Activated CD8-positive, alpha-beta memory T cell treated with anti-CD3 and anti-CD28 coated beads, Interleukin-2, amount 50 U/mL, for 1 hour (primary cell): ENCODE measurements around the gene MORN1.

Experiments
- DNase-seq: peaks from one replicate; pipeline ENCODE4 v3.0.0-alpha.2; 2020; ENCODE audit errors: extremely low read depth

The MORN1 gene

DNA sequence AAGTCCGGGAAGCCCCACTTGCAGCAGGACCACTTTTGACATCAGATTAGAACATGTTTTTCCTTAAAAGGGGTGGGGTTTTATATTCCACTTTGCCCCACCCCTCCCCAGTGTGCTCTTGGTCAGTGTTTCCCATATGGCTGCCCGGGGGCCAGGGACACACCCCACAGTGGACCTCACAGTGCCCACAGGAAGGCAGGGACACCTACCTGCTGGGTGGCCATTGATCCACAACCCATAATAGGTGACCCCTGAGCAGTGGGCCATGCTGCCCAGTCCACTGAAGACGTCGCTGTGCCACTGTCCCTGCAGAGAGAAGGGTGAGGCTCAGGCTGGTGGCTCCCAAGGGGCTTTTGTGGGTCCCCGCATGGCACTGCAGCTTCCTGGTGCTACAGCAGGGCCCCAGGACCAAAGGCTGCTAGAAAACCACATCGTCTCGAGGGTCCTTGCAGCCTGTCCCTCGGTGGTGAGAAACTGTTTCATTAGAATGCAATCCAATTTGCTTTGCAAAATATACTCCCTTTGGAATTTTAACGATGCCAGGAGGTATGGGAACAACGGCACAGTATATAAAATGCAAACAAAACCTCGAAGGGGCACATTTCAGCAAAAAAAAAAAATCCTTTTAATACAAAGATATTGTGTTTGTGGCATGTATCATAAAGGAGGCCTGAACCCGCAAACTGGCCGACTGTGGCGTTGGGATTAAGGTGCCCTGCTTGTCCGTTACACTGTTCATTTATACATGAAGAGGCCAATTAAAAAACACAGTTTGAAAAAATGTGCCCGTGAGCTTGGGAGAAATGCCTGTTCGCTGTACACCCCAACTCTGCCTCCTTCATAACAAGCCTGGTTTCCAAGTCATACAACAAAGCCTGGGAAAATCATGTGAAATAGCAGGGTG, 16.9 kb downstream of the MORN1 start:
- DNase-seq: no peak

GRCh38 chr1:2373551-2374251, 17.7 kb downstream of the MORN1 start:
- DNase-seq: no peak

DNA sequence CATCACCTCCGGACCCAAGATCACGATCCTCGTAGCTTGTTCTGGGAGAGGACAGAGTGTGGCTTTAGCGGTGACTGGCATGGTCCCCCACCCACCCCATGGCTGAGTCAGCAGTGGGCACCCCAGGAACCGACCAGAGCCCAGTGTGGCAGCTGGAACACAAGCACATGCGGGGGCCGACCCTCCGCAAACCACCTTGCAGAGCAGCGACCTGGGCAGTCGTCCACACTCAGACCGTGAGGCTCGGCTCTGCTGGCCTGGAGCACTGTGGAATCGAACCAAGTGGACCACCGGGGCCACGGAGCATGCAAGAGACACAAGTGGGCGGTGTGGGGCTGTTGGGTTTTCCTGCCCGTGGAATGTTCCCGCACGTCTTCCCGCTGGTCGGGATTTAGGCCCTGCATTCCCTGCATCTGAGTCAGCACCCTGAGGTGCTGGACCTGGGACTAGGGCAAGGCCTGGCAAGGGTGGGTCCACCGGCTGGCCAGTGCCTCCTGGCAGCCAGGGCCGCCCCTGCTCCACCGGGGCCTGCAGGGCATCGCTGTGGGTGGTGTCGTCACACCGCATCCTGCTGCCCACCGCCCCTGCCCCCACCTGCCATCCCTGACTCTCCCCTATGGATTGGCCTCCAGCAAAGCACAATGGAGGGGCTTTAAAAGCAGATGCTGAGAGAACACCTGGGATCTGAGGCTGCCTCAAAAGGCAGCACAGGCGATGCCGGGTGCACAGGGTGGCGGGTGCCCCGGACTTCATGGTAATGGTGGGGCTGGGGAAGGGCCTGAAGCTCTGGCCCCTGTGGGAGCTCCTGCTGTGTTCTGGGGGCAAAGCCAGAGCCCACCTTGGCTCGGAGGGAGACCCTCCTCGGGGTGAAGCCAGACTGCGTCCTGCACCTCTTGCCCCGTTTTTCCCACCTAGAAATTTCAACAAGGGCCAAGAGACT, 18.5 kb downstream of the MORN1 start:
- no peak for DNase-seq

- no peak for DNase-seq
Measured at GRCh38 chr1:2368053-2368744, 23.2 kb downstream of the MORN1 start.

- DNase-seq: no peak
Measured at GRCh38 chr1:2363847-2364513, 27.4 kb downstream of the MORN1 start.

DNA sequence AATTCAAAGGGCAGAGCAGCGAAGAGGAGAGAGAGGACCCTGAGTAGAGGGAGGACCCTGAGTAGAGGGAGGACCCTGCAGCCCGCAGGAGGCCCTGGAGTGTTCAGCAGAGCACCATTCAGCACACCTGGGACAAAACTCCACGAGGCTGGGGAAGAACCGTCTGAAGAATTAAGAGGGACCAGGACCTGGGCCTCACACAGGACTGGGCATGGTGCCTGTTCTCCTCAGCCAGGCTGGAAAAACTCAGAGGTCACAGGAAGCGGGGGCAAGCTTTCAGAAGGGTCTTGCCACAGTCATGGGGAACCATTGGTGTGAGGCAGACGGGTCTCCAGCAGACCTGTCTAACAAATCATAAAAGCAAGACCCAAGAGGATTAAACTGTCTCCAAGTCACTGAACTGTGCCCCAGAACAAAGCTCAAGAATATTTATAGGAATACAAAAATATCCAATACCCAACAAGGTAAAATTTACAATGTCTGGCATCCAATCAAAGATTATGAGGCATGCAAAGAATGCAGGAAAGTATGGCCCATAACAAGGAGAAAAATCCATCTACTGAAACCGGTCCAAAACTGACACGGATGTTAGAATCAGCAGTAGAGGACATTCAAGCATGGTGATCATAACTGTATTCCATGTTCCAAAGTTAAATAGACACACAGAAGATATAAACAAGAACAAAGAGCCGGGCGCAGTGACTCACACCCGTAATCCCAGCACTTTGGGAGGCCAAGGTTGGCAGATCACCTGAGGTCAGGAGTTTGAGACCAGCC, 30.6 kb downstream of the MORN1 start:
- DNase-seq: no peak

GRCh38 chr1:2358651-2359640, 32.4 kb downstream of the MORN1 start:
- DNase-seq: no peak

GRCh38 chr1:2358072-2358471, 33.3 kb downstream of the MORN1 start:
- no peak for DNase-seq

DNA sequence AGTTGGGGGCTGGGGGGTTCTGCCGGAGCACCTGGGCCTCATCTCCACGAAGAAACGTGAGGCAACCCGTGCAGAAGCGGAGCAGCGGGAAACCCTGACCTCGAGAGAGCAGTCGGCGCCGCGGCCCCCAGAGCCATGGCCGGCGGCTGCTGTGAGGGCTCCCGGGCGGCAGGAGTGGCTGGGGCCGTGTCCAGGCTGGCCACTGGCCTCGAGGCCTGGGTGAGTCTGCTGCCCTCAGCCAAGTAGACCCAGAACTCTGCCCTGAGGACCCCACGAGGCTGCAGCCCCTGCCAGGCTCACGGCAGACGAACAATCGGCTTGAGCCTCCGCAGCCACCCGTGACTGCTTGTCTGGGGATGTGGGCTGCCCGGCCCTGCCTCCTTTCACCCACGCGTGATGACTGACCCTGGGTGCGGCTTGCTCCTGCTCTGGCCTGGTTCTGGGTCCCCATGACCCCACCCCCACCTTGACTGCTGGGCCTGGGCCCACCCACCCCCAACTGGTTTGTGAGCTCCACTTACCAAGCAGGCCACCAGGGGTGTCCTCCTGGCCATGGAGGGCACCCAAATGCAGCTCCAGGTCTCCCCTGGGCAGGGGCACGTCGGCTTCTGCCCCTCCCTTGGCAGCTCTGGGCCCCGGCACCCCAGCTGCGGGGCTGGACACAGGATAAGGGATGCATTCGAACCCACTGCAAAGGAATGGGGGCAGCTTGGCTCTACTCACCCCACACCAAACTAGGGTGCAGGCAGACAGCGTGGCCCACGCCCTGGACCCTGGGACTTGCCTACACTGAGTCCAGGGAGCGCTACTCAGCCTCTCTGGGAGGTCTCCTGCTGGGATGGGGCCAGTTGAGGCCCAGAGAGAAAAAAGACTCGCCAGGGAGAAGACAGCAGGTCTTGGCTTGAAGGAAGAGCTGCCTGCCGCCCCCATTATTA, 34.2 kb downstream of the MORN1 start:
- DNase-seq: no peak

DNA sequence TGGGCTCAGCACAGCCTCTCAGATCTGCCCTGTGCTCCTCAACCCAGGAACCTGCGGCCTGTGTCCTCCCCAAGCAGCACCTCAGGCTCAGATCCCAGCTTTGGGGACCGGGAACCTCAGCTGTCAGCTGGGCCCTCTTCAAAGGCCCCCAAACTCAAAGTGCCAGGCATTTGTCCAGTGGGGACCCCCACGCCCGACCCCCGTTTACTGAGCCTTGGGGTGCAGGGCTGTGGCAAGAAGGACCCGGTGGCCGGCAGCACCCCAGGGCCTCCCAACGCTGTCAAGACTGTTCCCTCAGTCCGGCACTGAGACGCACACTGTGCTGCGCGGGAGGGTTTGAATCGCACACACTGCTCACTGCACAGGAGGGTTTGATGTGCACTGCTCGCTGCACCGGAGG, 35.0 kb downstream of the MORN1 start:
- DNase-seq: no peak

DNA sequence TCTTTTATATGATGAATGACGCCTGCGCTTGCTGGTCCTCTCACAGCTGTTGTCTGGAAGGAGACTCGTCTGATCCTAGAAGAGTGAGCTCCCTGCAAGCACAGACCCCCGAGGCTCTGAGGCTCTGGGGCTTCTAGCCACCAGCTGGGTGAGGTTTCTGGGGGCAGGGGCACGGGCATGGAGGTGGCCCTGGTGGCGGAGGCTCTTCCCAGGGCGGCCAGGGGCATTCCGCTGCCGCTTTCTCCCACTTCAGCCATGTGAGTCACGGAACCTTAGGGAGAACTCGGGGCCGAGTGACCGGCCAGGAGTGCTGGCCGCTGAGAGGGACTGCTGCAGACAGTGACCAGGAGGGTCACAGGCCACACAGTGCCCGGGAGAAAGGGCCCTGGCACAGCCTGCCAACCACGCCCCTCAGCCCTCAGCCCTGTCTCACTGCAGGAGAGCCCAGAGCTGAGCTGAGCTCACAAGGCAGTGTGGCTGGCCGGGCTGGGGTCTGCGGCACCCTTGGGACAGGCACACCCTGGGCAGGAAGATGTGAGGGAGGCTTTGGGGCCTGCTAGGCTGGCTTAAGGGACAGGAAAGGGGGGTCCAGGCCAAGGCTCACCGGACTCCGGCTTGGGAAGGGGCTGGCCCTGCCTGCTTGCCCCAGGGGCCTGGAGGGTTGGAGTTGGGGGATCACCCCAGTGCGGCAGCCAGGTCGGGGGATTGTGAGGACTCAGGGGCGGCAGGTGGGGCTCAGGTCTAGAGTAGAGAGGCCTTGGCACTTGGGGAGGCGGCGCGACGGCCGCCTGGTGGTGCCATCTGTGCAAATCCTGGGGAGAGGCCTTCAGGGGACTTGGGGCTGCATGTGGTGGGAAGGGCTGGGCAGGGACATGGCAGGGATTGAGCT, 35.7 kb downstream of the MORN1 start:
- no peak for DNase-seq

DNA sequence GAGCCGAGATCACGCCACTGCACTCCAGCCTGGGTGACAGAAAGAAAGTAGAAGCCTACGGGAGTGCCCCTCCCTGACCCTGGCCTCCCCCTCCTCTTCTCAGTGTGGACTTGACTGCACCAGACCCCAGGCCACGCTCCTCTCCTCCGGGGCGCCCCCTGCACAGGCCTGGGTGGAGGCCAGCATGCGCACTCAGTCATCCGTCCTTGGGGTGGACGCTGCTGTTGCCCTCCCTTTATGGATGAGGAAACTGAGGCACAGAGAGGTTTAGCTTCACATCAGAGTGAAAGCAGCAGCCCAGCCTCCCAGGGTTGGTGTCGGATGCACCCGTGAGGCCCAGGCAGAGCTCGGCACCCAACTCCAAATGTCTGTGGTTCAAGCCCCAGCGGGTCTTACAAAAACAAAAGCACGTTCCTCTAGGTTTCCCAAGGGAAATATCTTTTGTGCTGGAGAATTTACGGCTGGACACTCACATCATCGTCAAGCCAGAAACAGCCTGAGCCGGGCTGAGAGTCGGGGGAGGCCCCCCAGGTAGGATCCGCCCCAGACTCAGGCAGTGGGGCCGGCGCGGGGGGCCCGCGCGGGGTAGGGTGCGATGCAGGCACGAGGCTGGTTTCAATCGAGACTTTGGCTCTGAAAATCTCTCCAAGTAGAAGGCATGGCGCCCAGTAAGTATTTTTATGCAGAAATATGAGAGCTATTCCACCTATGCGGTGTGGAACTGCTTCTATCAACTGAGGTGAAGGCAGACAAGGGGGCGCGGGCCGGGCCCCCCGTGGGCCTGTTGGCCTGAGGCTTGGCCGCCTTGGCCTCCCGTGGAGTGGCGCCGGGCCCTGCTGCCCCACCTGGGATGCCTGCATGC, 36.6 kb downstream of the MORN1 start:
- no peak for DNase-seq

DNA sequence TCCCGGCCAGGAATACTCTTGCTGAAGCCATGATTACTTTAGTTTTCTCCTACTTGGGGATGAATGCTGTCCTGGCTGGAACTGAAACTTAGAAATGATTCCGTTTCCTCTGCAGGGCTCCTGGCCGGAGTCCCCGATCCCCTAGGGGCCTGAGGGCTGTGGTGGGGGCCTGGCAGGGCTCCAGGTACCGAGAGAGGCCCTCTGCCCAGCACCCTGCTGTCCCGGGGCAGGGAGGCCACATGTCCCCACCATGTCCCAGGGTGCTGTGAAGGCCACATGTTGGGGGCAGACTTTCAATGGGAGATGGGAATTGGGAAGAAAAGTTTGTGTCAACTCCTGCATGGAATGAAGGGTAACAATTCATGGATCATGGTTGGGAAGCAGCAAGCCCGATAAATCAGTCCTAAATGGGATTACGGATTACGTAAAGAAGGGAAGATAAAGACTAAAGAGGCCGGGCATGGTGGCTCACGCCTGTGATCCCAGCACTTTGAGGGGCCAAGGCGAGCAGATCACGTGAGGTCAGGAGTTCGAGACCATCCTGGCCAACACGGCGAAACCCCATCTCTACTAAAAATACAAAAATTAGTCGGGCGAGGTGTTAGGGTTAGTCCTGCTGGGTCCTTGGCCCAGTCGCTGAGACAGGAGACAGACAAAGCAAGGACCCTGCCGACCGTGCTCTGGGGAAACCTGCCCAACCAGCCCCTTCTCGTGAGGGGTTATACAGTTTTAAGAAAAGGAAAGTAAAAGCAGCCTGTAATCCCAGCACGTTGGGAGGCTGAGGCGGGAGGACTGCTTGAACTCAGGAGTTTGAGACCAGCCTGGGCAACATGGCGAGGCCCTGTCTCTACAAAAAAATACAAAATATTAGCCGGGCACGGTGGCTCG, 37.6 kb downstream of the MORN1 start:
- DNase-seq: no peak

GRCh38 chr1:2352897-2353550, 38.3 kb downstream of the MORN1 start:
- DNase-seq: no peak
